Uterus (tissue), 4 donors: ENCODE results near the gene PSMD8. TPM values are rescaled to one million over a fixed set of nuclear protein-coding genes. Genes with fewer than 3 reads are reported as not detected.

Source experiments
- DNase-seq, 2 donors: peaks; one replicate each; pipeline ENCODE4 v3.0.0-alpha.2; 2019 to 2020
- H3K27ac ChIP-seq, 2 donors: fragments of 200-600 bp; sonication (generic); 1 replicate in 1 of 2; 2 replicates in 1 of 2; pipeline ENCODE4 v1.5.1; 2016 to 2018
- H3K27me3 ChIP-seq, 2 donors: fragments of 200-600 bp; sonication (generic); one replicate each; pipeline ENCODE4 v1.5.1; 2018 to 2019; ENCODE audit warnings: control low read depth in 1 of 2
- H3K36me3 ChIP-seq, 2 donors: fragments of 200-600 bp; sonication (generic); one replicate each; pipeline ENCODE4 v1.5.1; 2019; ENCODE audit warnings: control low read depth in 1 of 2
- H3K4me1 ChIP-seq, 2 donors: fragments of 200-600 bp; sonication (generic); one replicate each; pipeline ENCODE4 v1.5.1; 2018 to 2019; ENCODE audit warnings: control low read depth in 1 of 2
- H3K4me3 ChIP-seq, 2 donors: fragments of 200-600 bp; sonication (generic); 1 replicate in 1 of 2; 2 replicates in 1 of 2; pipeline ENCODE4 v1.5.1; 2018 to 2019; ENCODE audit warnings: mild to moderate bottlenecking in 1 of 2
- H3K9me3 ChIP-seq, 2 donors: fragments of 200-600 bp; sonication (generic); one replicate each; pipeline ENCODE4 v1.5.1; 2019; ENCODE audit warnings: control low read depth in 1 of 2
- CTCF ChIP-seq, 4 experiments: fragments of 200-600 bp in 2 of 4; fragments of 450-650 bp in 2 of 4; sonication (generic) in 2 of 4; IDR thresholded peaks; one replicate each; pipeline ENCODE4 v1.5.1; 2016 to 2019; ENCODE audit warnings: antibody characterized with exemption in 4 of 4, mild to moderate bottlenecking in 2 of 4, moderate library complexity in 1 of 4
- POLR2A ChIP-seq, 2 donors: fragments of 450-650 bp; IDR thresholded peaks; one replicate each; pipeline ENCODE4 v1.6.1; 2016; ENCODE audit warnings: antibody characterized with exemption in 2 of 2, mild to moderate bottlenecking in 1 of 2, moderate library complexity in 1 of 2
- intact Hi-C: fragments of 100-400 bp; cut with DNase I; formaldehyde crosslinking; loops from one replicate; pipeline ENCODE4 v1.15.1; 2023; ENCODE audit warnings: low total_unique reads
- total RNA-seq, 4 donors: library from RNA; depleted of rRNA in 3 of 4; stranded (reverse); fragments of >200 nt in 3 of 4; gene quantifications; one replicate each; pipeline versions ENCODE4 v1.1.0 to v1.2.4, GENCODE V29; 2014 to 2023
- donor health status: DM: yes; HTN: yes; CAD: no.

PSMD8 gene
- total RNA-seq, 4 donors from 2014 or later = 67.4 to 156 (median 128) TPM

- Histone ChIP-seq H3K27me3 (no peaks in the 10 kb centered on the region), H3K9me3 (no peaks in the 10 kb centered on the region), H3K36me3 (no peaks in the 10 kb centered on the region), H3K4me1 (no peaks in the 10 kb centered on the region), H3K4me3 (no peak overlapping the region), H3K27ac (no peak overlapping the region)
- DNase-seq = no peak
- intact Hi-C loops = no loop called here
- no peak for TF ChIP-seq CTCF (IDR thresholded peaks at IDR 0.05)
- no peak for TF ChIP-seq POLR2A (IDR thresholded peaks at IDR 0.05)
Observed at GRCh38 chr19:38369584-38369983, 4.8 kb upstream of the PSMD8 start.

- Histone ChIP-seq H3K4me1 (peaks cover 0 to 2% of the 10 kb centered on the region in 2 donors), H3K27me3 (no peaks in the 10 kb centered on the region), H3K9me3 (no peaks in the 10 kb centered on the region), H3K36me3 (no peaks in the 10 kb centered on the region), H3K27ac (no peak overlapping the region), H3K4me3 (no peak overlapping the region)
- DNase-seq = no peak
- TF ChIP-seq POLR2A (IDR thresholded peaks at IDR 0.05) (no peak), CTCF (IDR thresholded peaks at IDR 0.05) (no peak)
- intact Hi-C loops = loop anchor here (5.0 kb wide), 1 partner anchor 33 kb away; the partner anchor contains the start of gene CATSPERG
Observed at GRCh38 chr19:38370299-38370698, 4.1 kb upstream of the PSMD8 start.

DNA sequence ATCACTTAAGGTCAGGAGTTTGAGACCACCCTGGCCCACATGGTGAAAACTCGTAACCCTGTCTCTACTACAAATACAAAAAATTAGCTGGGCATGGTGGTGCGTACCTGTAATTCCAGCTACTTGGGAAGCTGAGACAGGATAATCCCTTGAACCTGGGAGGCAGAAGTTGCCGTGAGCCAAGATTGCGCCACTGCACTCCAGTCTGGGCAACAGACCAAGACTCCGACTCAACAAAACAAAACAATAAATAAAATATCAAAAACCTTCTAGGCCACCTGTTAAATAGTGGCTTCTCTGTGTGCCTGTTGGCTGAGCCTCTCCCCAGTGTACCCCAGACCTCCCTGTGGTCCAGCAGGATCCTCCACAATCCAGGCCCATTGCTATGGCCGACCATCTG lies 3.3 kb upstream of the PSMD8 start:
- Histone ChIP-seq H3K4me1 (peaks cover 3 to 10% of the 10 kb centered on the region in 2 donors), H3K9me3 (no peaks in the 10 kb centered on the region), H3K36me3 (no peaks in the 10 kb centered on the region), H3K27ac (no peak overlapping the region), H3K27me3 (no peaks in the 10 kb centered on the region), H3K4me3 (no peak overlapping the region)
- no peak for DNase-seq
- TF ChIP-seq POLR2A (IDR thresholded peaks at IDR 0.05) = no peak
- TF ChIP-seq CTCF (IDR thresholded peaks at IDR 0.05) = no peak
- intact Hi-C loops = loop anchor here (5.0 kb wide), 1 partner anchor 34 kb away; the partner anchor contains the start of gene CATSPERG

GRCh38 chr19:38373907-38374331 lies 452 bp upstream of the PSMD8 start:
- no peak for TF ChIP-seq CTCF (IDR thresholded peaks at IDR 0.05)
- no peak for TF ChIP-seq POLR2A (IDR thresholded peaks at IDR 0.05)
- no peaks in the 10 kb centered on the region for H3K36me3 ChIP-seq
- no peaks in the 10 kb centered on the region for H3K27me3 ChIP-seq
- peaks cover 3 to 15% of the 10 kb centered on the region in 2 donors for H3K4me1 ChIP-seq
- H3K27ac ChIP-seq = peak overlapping the region; percentile 90
- intact Hi-C loops = loop anchor here (5.0 kb wide), 1 partner anchor 37 kb away; the partner anchor contains the start of gene CATSPERG
- H3K4me3 ChIP-seq = peak overlapping the region; percentile 85 to 93
- no peak for DNase-seq
- no peaks in the 10 kb centered on the region for H3K9me3 ChIP-seq

GRCh38 chr19:38375098-38375493 lies 725 bp downstream of the PSMD8 start:
- Histone ChIP-seq H3K27me3 (no peaks in the 10 kb centered on the region), H3K4me1 (peaks cover 3 to 15% of the 10 kb centered on the region in 2 donors), H3K27ac (peak overlapping the region; percentile 90), H3K9me3 (no peaks in the 10 kb centered on the region), H3K36me3 (no peaks in the 10 kb centered on the region), H3K4me3 (peak overlapping the region; percentile 85 to 93)
- TF ChIP-seq CTCF (IDR thresholded peaks at IDR 0.05) (no peak), POLR2A (IDR thresholded peaks at IDR 0.05) (no peak)
- no peak for DNase-seq
- intact Hi-C loops = no loop called here
